Right atrium auricular region (tissue), 2 donors: ENCODE measurements around the gene DNAJB2. TPM values are rescaled to one million over a fixed set of nuclear protein-coding genes. Genes with fewer than 3 reads are reported as not detected.
A peak's percentile ranks its signal among the peaks of the same experiment; 100 is the strongest.

ENCODE experiments used
- DNase-seq: peaks from one replicate; pipeline ENCODE4 v3.0.0-alpha.2; 2019; ENCODE audit warnings: low spot score
- H3K27ac ChIP-seq, 2 donors: fragments of 200-600 bp; sonication (generic); 1 replicate in 1 of 2; 2 replicates in 1 of 2; pipeline ENCODE4 v1.5.1; 2016 to 2019
- H3K27me3 ChIP-seq, 2 donors: fragments of 200-600 bp; sonication (generic); one replicate each; pipeline versions ENCODE4 v1.5.1 to v1.6.0; 2017 to 2019
- H3K36me3 ChIP-seq: fragments of 200-600 bp; sonication (generic); one replicate; pipeline ENCODE4 v1.5.1; 2016
- H3K4me1 ChIP-seq, 2 donors: fragments of 200-600 bp; sonication (generic); one replicate each; pipeline versions ENCODE4 v1.5.1 to v1.6.0; 2017 to 2019
- H3K4me3 ChIP-seq, 2 donors: fragments of 200-600 bp; sonication (generic); 1 replicate in 1 of 2; 2 replicates in 1 of 2; pipeline ENCODE4 v1.5.1; 2017 to 2019; ENCODE audit warnings: mild to moderate bottlenecking in 1 of 2, moderate library complexity in 1 of 2
- H3K9me3 ChIP-seq, 2 donors: fragments of 200-600 bp; sonication (generic); one replicate each; pipeline ENCODE4 v1.5.1; 2019
- CTCF ChIP-seq, 2 donors: fragments of 200-600 bp; sonication (generic); IDR thresholded peaks; one replicate each; pipeline ENCODE4 v1.5.1; 2019; ENCODE audit warnings: antibody characterized with exemption in 2 of 2
- total RNA-seq, 2 donors: library from RNA; depleted of rRNA; stranded (reverse); fragments of >200 nt; gene quantifications; one replicate each; pipeline ENCODE4 v1.1.0, GENCODE V29; 2016

The DNAJB2 gene
- 10 to 100 TPM; 33.3 to 38.7 TPM for total RNA-seq

DNA sequence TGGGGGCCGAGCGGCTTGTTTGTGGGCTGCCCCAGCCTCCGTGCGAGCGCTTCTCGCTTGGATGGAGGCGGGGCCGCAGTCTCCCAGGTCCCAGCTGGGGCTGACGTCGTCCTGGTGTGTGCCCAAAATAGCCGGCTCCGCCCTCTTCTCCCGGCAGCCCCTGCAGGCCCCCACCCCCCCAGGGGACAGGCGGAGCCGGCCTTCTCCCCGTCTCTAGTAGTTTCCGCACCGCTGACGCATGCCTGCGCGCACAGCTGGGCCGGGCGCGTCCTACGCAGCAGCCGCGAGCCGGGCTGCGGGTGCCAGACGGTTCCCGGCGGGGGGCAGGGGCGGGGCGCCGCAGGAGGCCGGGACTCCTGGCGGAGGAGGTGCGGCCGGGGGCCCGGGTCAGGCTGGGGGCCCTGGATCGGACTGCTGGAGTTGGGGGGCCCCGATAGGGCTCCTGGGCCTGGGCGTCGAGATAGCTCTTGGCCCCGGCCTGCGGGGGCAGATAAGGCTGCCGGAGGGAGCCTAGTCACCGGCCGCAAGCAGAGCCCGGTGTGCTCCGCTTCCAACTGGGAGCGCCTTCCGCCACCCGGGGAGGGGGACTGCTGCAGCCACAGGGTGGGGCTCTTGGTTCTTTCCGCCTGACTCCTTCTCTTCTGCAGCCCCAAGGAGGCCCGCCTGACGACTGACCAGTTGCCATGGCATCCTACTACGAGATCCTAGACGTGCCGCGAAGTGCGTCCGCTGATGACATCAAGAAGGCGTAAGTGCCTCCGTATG is at the start of gene DNAJB2:
DNAJB2 (plus strand) TSS at position 216 of the 765 bp plus-strand sequence; CDS start at position 684, 468 bp downstream.
- TF ChIP-seq CTCF (IDR thresholded peaks at IDR 0.05): peak in 1 of 2 donors; percentile 21
- Histone ChIP-seq H3K36me3 (peaks cover 34% of the 10 kb centered on the region), H3K4me1 (peaks cover 0 to 34% of the 10 kb centered on the region in 2 donors), H3K4me3 (peak within 1 kb of the TSS; percentile 80 to 85), H3K27ac (peak within 1 kb of the TSS; percentile 97 to 99), H3K9me3 (no peaks in the 10 kb centered on the region), H3K27me3 (no peaks in the 10 kb centered on the region)
- DNase-seq: peak; percentile 98

- Histone ChIP-seq H3K9me3 (no peaks in the 10 kb centered on the region), H3K36me3 (peaks cover 45% of the 10 kb centered on the region), H3K27ac (peak overlapping the region; percentile 95 to 97), H3K27me3 (no peaks in the 10 kb centered on the region), H3K4me1 (peaks cover 0 to 35% of the 10 kb centered on the region in 2 donors), H3K4me3 (peak overlapping the region; percentile 77 to 86)
- no peak for TF ChIP-seq CTCF (IDR thresholded peaks at IDR 0.05)
- DNase-seq: peak; percentile 76
These were observed 49.1 kb upstream of the DNAJB2 start for GRCh38 chr2:219230059-219230540.

- DNase-seq: no peak
- Histone ChIP-seq H3K27me3 (no peaks in the 10 kb centered on the region), H3K27ac (no peak overlapping the region), H3K9me3 (no peaks in the 10 kb centered on the region), H3K4me3 (no peak overlapping the region), H3K36me3 (peaks cover 69% of the 10 kb centered on the region), H3K4me1 (peaks cover 0 to 15% of the 10 kb centered on the region in 2 donors)
- TF ChIP-seq CTCF (IDR thresholded peaks at IDR 0.05): no peak
These were observed 44.8 kb upstream of the DNAJB2 start for GRCh38 chr2:219234331-219234730.

DNA sequence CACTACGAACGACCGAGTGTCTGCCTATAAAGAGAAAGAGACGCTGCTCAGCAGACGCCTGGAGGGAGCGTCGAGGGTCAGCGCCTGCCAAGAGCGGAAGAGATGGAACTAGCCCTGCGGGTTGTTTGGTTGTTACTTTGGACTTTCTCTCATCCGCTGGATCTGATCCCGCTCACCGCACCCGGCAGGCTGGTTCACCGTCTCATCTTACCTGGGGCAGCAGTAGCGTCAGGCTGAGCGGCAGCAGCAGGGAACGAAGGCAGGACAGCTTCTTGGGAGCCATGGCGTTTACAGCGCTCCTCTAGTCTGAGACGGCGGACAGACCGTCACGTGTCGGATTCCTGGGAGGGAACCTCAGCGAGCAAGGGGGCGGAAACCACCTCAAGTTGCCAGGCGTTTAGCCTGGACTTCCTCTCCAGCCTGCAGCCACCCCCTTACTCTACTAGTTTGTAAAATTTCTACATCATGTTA is 35.8 kb upstream of the DNAJB2 start:
- TF ChIP-seq CTCF (IDR thresholded peaks at IDR 0.05): no peak
- peaks cover 12% of the 10 kb centered on the region for H3K36me3 ChIP-seq
- H3K27me3 ChIP-seq: no peaks in the 10 kb centered on the region
- peak; percentile 68 for DNase-seq
- H3K4me1 ChIP-seq: peaks cover 0 to 19% of the 10 kb centered on the region in 2 donors
- H3K27ac ChIP-seq: no peak overlapping the region
- H3K4me3 ChIP-seq: peak overlapping the region in 1 of 2 donors; percentile 5
- H3K9me3 ChIP-seq: no peaks in the 10 kb centered on the region

DNA sequence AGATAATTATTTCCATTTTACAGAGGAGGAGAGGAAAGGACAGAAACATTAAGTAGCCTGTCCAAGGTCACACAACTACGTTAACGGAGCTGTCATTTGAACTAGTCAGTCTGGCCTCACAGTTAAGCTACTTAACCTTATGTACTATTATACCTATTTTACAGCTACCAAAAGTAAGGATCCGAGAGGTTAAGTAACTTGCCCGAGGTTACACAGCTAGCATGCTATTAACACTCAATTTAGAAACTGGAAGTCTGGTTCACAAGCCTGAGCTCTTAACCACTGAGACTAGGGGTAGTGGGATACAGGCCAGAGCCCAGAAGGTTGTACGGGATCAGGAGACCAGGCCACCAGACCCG is 34.4 kb upstream of the DNAJB2 start:
- Histone ChIP-seq H3K4me1 (peaks cover 0 to 29% of the 10 kb centered on the region in 2 donors), H3K36me3 (peaks cover 14% of the 10 kb centered on the region), H3K9me3 (no peaks in the 10 kb centered on the region), H3K27me3 (no peaks in the 10 kb centered on the region), H3K4me3 (peak overlapping the region; percentile 67 to 92), H3K27ac (peak overlapping the region; percentile 89 to 94)
- DNase-seq: no peak
- TF ChIP-seq CTCF (IDR thresholded peaks at IDR 0.05): no peak
